HG02798 (cell line): ENCODE data around the gene CEP44.
A peak's percentile ranks its signal among the peaks of the same experiment; 100 is the strongest.

Experiments
- ATAC-seq: cut with Tn5 transposase; IDR thresholded peaks from one replicate; pipeline ENCODE4 v1.9.1; 2021; ENCODE audit warnings: mild to moderate bottlenecking; ENCODE audit not compliant: unreplicated experiment, poor library complexity

CEP44 gene, protein sequence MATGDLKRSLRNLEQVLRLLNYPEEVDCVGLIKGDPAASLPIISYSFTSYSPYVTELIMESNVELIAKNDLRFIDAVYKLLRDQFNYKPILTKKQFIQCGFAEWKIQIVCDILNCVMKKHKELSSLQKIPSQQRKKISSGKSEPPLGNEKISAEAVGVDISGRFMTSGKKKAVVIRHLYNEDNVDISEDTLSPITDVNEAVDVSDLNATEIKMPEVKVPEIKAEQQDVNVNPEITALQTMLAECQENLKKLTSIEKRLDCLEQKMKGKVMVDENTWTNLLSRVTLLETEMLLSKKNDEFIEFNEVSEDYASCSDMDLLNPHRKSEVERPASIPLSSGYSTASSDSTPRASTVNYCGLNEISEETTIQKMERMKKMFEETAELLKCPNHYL

DNA sequence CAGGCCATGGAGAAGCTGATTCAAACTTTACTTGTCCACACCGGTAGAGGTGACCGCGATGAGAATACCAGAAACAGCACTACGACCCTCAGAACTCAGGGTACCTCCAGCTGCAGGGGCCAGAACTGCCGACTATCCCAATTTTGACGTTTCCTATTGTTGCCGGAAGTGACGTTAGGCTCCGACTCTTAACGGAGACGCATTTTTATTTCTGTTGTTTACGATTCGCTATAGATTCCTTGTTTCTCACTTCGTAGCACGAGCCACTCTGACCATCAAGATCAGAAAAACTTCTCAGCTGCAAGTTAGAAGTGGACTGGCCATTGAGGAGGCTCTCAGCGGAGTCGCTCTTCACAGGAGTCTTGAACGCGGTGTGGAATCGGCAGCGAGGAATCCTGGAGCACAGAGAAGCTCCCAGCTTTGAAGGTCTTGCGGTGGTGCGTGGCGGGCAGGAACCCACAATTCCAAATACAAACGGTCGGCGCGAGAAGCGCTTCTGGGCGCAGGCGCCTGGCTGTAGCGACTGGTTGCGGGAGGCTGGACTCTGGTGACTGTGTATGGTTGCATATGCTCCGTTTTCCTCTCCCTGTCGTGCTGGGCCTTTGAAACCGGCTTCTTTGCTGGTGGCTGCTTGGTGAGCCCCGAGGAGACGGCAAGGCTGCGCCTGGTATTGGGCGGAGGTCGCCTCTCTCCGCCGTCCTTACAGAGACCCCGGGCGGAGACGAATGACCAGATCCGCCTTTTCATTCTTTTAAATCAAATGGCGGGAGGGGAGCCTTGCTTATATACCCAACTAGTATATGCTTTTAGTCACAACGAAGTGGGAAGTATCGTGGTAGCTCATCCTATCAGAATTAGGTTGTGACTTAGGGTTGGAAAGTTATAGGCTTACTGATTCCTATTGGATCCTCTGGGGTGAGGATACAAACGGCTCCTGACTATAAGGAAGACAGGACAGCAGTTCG, at the start of gene CEP44, which contains the start of gene FBXO8:
CEP44 (plus strand) TSS at position 405 of the 965 bp plus-strand sequence. CDS start 15,211 bp downstream, outside the sequence.
FBXO8 (minus strand) TSS at position 161 of the 965 bp plus-strand sequence. CDS start 20,575 bp downstream, outside the sequence.
- ATAC-seq, result peak; percentile 66

DNA sequence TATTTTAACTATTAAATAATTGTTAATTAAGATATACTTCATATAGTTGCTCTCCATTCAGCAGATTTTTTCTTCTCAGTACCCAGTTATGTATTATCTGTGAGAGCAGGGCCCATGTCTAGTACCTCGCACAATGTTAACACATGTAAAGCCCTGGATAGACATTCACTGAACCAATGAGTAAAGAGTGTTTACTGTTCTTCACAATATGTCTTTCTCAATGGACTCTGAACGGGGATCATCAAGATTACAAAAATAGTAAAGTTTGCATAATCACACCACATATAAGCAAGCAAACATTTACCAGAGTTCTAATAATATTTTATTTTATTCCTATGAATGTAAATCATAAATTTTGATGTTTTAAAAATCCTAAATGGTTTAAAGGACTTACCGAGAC, 47.4 kb upstream of the CEP44 start:
- ATAC-seq, result no peak

DNA sequence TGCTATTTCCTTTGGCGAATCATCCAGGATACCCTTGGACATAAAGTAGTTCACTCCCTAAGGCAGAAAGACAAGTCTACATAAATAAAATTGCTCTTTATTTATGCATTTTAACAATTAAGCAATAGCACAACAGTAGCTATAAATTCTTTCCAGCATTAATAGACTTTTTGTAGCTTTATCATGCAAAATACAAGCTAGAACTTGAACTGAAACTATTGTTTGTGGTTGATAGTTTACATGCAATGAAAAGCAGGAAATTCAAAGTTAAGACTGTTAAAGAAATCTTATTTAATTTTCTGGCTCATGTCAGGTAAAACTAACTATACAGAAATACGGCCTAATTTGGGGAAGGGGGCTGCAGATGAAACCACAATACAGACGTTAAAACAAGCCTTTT, 42.5 kb upstream of the CEP44 start:
- no peak for ATAC-seq

DNA sequence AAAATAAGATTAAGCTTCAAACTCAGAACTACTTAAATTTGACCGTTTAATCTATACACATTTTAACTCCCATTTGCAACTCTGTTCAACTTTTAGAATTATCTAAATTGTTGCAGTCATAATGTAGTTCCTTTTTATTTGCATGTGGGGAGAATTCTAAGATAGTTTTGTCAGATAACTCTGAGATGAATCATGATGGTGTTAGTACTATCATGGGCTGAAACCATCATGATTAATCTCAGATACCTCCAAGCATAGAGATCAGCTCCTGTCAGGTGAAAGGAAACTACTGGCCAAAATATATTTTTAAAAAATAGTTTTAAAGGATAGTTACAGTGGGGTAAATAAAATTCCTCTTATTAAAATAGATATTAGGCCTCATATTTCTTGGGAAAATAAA, 39.3 kb upstream of the CEP44 start:
- ATAC-seq, result no peak

DNA sequence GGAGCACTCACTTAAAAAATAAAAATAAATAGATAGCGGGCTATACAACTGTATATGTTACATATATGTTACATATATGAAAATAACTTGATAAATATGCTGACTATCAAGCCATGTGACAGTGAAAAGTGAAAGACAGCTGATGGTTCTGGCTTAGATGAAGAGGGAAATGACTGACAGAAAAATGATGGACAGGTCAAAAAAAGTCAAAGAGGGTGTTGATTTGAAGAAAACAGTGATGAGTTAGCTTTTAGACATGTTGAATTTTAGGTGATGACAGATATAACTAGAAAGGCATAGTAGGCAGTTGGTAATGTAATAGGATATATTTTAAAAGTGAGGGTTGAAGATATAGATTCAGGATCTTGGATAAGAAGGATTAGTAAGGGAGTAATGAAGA, 38.0 kb upstream of the CEP44 start:
- no peak for ATAC-seq

DNA sequence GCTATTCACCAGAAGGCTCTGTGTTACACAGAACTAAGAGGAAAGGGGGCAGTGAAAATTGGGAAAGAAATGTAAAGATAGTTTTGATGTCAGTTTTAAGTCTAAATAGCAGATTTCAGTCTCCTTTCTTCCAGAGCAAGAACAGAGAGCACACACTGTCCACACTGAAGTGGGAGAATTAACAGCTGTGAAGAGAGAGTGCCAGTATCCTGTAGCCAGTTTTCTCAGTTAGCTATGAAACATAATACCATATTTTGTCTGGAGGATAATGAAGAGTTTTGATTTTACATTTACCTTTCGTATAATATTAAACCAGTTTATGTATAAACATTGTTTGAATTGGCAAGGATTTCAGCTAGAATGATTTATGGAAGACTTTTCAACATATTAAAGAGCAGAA, 35.3 kb upstream of the CEP44 start:
- no peak for ATAC-seq

DNA sequence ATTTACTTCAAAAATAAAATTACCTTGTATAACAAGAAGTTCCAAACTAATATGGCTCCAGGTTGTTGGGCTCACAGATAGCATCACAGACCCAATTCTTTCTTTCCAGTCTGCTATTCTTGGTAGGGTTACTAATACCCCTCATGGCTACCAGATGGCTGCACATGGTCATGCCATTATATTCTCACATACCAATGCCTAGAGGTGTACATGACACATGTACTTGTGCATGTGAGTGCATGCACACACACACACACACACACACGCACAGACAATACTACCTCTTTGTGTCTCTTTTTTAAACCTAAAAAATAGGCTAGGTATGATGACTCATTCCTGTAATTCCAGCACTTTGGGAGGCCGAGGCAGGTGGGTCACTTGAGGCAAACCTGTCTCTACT, 31.3 kb upstream of the CEP44 start:
- no peak for ATAC-seq

DNA sequence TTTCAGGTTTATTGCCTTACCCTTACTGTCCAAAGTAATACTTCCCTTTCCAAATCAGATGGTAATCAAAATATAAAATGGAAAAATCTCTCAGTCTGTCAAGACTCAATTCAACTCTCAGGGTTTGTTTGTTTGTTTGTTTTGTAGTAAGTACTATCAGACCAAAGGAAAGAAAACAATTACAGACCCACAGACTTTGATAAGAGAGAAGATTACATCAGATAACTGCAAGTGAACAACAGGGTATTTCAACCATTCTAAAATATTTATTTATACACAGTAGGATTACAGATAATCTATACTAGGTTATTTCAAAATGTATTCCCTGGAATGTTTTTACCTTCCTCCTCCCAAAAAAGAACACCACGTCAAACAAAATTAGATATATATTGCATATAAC, 29.1 kb upstream of the CEP44 start:
- no peak for ATAC-seq

DNA sequence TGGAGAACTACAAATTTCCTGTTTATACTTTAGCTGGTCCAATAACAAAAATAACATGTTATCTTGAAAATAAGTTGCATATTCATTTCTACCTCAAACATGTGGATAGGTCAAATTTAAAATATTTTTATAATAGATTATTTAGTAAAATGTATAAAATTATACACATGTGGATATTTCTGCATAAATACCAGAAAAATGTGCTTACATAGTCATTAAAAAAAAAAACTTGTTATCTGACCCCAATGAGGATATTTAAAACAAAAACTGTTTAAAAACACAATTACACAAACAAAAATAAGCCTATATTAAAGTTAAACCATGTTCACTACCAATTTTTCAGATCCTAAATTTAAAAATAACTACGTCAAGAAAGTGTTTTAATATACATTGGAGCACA, 28.3 kb upstream of the CEP44 start:
- ATAC-seq, result no peak

DNA sequence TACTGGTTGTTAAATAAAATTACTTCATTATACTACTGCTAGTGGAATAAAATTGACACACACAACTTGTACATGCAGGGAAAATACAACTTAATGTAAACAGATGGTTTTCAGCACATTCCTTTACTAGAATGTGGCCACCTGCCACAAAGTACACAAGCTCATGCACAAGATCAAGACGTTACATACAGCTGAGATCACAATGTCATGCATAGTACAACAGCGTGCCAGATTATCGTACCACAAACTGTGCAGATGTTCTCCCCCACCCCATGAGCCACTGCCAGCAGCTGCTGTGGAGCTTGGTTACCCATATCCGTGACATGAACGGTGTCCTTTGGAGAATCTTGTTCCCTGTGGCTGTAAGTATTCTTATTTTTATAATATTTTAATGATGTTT, 27.9 kb upstream of the CEP44 start:
- no peak for ATAC-seq

DNA sequence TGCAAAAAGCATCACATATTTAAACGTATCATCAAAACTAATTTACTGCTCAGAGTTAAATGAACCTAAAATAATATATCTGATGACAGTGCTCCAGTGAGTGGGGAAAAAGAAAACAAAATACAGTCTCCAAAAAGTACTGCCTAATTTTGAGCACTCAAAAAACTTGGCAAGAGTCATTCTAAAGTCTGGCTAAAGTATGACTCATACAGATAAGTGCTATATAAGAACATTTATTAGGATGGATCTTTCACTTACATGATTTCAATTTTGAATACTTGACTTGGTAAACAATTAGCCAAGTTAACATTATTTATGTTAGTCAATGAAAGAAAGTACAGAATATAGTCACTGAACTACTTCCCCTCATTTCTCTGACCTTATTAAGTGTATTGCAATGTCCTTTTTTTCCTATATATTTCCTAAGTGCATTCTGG, 27.4 kb upstream of the CEP44 start:
- no peak for ATAC-seq

DNA sequence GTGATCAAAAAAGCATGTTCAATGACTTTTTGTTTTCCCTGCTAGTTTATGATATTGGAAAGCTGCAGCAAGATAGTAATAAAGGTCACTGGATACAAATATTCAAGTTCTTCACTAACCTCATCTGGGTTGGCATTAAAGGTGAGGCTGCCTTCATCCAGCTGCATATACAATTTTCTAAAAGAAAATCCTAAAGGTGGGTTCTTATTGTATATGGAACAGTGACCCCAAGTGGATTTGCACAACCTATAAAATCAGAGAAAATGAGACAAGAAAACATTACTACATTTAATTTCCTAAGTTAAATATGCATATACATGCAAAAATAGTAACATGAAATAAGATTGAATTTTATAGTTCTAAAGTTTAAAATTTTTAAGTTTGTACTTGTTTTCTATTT, 24.1 kb upstream of the CEP44 start:
- no peak for ATAC-seq

DNA sequence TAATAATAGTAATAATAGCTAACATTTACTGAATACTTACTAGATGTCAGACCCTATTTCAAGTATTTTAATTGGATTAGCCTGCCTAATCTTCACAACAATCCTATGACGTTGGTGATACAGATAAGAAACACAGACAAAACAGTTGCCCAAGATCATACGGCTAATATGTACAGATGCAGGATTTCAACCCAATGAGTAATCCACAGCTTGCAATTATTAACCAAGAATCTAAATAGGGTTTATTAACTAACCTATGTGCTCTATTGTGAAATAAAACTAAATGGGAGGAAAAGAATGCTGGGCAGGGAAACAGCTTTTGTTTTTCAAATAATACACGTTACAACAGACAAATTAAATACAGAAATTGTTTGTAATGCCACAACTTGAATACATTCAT, 23.6 kb upstream of the CEP44 start:
- no peak for ATAC-seq

DNA sequence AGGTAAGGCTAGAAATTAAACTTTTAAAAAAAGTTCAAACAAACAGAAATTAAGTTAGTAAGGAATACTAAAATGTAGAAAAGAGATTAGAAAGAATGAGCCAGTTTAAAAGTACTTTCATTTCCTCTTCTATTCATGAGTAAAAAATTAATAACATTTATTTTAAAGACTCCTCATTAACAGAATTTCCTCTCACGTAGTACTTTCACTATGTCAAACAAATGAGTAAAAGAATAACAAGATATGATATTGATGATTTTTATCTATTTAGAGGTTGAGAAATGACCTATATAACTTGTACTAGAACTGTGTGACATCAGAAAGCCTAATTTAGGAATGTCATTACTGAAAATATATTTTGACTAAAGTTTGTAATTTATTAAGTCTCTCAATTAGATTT, 22.3 kb upstream of the CEP44 start:
- peak; percentile 45 for ATAC-seq

DNA sequence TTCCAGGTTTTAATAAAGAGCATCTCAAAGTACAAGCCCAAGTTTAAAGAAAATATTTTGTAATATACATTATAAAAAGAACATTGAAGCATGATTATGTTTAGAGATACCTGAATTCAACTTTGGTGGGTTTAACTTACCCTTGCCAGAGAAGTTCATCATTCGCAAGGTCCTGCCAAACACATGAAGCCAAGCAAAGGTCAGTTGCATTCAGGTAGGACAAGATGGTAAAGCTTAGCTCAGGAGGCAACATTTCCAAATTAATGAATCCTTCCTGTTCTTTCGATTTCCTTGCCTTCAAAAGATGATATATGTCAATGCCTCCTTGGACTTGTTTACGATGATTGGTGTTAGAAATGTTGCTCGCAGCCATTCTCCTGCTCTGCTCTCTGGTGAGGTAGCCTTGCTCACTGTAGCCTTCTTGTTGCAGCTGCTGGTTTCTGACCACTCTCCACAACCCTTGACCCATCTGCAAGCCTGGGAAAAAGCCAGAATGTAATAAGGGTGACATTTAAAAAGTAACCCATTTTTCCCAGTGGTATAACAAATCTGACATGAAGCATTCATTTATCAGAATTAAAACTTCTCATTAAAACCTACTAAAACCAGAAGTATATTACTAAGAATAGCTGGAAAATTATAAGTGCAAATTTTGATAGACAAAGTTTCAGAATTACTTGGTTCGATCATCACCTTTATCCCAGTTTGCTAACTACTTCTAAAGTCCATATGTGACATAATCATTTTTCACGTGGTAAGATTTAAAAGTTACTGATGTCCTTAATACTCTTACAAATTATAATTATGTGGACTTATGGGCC, 20.9 kb upstream of the CEP44 start:
- no peak for ATAC-seq

DNA sequence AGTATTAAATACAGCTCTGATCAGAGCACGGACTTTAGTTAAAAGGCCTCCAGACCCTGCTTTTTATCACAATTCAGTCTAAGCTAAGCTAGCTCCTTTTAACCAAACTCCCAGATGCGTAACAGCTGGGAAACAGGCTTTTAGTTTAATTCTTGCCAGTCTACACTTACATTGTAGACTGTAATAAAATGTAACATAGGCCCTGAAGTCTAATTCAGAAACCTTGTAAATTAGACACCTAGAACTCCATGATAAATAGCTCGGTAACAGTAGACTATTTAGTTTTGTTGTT, 20.3 kb upstream of the CEP44 start:
- ATAC-seq, result no peak

DNA sequence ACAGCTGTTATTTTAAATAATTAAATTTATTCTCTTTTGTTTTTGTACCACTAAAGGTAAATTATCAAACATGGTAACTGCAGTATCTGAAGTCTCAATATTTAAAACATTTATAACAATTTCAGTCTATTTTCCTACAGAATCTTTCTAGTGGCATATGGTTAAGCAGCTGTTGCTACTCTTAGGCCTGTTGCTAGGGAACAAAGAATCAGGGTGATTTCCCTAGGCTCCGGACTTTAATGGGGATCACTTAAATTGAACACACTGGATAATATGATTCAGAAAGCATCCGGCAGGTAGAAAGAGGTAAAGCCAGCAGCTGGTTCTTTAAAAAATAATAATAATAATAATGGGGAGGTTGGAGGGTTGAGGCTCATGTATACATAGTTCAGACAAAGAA, 17.8 kb upstream of the CEP44 start:
- peak; percentile 46 for ATAC-seq

DNA sequence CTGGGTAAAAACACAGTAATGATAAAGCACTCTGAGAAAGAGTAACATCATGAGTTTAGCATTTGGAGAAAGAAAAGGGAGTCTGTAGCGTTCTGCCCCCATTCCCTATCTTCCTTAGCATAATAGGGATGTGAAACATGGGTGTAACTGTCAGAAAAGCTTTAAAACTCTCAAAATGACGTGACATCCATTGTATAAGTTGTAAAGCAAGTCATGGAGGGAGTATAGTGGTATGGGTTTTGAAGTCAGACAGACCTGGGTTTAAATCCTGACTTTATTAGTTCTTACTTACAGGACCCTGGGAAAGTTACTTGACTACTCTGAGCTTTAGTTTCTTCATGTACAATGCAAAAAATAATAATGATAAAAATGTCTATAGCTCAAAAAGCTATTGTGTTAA, 17.3 kb upstream of the CEP44 start:
- peak; percentile 20 for ATAC-seq

DNA sequence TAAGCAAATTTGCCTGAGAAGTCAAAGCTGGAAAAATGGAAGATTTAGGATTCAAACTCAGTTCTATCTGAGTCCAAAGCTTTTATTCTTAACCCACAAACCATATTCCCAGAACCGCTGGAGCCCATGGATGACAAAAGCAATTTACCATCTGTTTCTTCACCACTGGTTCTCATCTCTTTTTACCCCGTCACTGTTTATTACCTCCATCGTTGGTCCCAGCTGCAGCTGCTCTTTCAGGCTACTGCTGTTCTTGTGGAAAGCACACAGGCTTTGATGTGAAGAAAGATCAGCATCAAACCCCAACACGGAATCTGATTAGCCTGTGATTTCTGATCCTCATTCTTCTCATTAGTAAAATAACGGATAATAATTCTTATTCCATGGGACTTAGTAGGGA, 9.8 kb upstream of the CEP44 start:
- ATAC-seq, result no peak

DNA sequence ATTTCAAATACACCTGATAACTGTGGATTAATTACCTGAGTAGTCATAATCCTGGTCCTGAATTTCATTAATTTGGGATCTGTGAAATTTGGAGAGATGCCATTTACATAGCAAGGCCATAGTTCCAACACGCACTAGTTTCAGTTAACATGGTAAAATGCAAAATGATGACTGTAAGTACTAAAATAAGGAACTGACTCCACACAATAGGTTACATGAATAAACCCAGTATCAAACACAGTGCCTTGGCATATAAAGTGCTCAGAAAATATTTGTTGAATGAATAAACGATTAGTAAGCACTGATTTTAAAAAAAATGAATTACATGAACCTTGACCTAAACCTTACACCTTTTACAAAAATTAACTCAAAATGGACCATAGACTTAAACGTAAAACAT, 9.3 kb upstream of the CEP44 start:
- no peak for ATAC-seq

DNA sequence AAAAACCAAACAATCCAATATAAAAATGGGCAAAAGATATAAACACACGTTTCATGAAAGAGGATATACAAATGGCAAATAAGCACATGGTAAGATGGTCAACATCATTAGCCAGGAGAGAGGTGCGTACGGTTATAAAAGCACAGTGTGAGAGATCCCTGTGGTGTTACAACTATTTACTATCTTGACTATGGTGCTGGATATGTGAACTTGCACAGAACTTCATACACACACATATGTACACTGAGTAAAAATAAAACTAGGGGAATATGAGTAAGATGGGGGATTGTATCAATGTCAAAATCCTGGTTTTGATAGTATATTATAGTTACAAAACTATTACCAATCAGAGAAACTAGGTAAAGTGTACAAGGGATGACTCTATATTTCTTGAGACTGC, 8.6 kb upstream of the CEP44 start:
- ATAC-seq, result no peak
